Mesothelial cell of epicardium (in vitro differentiated cells): Measurements from ENCODE around the gene TREM1. TPM values are rescaled to one million over a fixed set of nuclear protein-coding genes. Genes with fewer than 3 reads are reported as not detected.
"Not testable (repeated sequence)": the region's sequence is repeated elsewhere in the genome, so short reads cannot be mapped to it uniquely, and the experiment has no call there.

Experiments used
- DNase-seq, 2 experiments: peaks; one replicate each; pipeline ENCODE4 v3.0.0; 2021; ENCODE audit warnings: low spot score in 2 of 2; ENCODE audit not compliant: unreplicated experiment in 2 of 2
- H3K27ac Mint-ChIP-seq: 2 replicates; pipeline ENCODE4 v1.8.0; 2021; ENCODE audit warnings: mixed read lengths
- H3K27me3 Mint-ChIP-seq: 2 replicates; pipeline ENCODE4 v1.8.0; 2021; ENCODE audit warnings: low read depth, mixed read lengths
- H3K36me3 Mint-ChIP-seq: 2 replicates; pipeline ENCODE4 v1.8.0; 2021; ENCODE audit warnings: mixed read lengths
- H3K4me1 Mint-ChIP-seq: 2 replicates; pipeline ENCODE4 v1.8.0; 2021; ENCODE audit warnings: mixed read lengths
- H3K4me3 Mint-ChIP-seq: 2 replicates; pipeline ENCODE4 v1.8.0; 2021; ENCODE audit warnings: mild to moderate bottlenecking, moderate library complexity, mixed read lengths
- H3K9me3 Mint-ChIP-seq: 2 replicates; pipeline ENCODE4 v1.8.0; 2021; ENCODE audit warnings: mixed read lengths
- total RNA-seq: library from RNA; stranded (reverse); gene quantifications from 3 replicates; pipeline ENCODE4 v1.2.1, GENCODE V29; 2021
- TF ChIP-seq, protein P1 (sequence below): fragments of 200-600 bp; sonication (generic); IDR thresholded peaks from one replicate; pipeline ENCODE4 v1.5.0; 2021; ENCODE audit warnings: antibody characterized with exemption; ENCODE audit not compliant: unreplicated experiment

The TREM1 gene
- total RNA-seq, 1 donor from 2014 or later: not detected

DNA sequence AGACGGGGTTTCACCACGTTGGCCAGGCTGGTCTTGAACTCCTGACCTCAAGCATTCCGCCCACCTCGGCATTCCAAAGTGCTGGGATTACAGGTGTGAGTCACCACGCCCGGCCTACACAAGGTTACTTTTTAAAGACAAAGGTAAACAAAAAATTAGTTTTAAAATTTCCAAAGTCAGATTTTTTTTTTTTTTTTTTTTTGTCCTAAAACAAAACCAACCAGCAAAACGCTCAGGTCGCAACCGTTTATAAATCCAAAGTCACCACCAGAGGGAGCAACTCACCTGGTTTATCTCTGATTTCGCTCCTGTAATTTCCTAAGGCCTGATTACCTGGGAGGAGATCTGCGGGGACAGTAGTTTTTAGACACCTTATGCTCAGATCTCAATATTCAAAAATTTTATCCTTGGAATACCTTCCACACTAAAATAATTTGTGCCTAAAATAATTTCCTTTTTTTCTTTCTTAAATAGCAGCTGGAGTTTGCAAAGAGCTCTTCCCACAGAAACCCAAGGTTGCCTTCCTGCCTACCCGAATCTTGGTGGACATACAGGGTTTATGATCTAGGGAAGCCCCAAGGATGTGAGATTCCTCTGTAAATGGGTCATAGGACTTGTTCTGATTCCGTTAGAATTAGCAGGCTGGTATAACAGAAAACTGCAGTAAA lies 19.8 kb upstream of the TREM1 start:
- TF ChIP-seq, protein P1, sequence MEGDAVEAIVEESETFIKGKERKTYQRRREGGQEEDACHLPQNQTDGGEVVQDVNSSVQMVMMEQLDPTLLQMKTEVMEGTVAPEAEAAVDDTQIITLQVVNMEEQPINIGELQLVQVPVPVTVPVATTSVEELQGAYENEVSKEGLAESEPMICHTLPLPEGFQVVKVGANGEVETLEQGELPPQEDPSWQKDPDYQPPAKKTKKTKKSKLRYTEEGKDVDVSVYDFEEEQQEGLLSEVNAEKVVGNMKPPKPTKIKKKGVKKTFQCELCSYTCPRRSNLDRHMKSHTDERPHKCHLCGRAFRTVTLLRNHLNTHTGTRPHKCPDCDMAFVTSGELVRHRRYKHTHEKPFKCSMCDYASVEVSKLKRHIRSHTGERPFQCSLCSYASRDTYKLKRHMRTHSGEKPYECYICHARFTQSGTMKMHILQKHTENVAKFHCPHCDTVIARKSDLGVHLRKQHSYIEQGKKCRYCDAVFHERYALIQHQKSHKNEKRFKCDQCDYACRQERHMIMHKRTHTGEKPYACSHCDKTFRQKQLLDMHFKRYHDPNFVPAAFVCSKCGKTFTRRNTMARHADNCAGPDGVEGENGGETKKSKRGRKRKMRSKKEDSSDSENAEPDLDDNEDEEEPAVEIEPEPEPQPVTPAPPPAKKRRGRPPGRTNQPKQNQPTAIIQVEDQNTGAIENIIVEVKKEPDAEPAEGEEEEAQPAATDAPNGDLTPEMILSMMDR: peak; percentile 84
- Mint-ChIP-seq H3K36me3 (no peaks in the 10 kb centered on the region), H3K4me3 (no peak overlapping the region), H3K27ac (no peak overlapping the region), H3K27me3 (peaks cover 44% of the 10 kb centered on the region), H3K9me3 (peaks cover 10% of the 10 kb centered on the region), H3K4me1 (no peaks in the 10 kb centered on the region)
- no peak for DNase-seq

DNA sequence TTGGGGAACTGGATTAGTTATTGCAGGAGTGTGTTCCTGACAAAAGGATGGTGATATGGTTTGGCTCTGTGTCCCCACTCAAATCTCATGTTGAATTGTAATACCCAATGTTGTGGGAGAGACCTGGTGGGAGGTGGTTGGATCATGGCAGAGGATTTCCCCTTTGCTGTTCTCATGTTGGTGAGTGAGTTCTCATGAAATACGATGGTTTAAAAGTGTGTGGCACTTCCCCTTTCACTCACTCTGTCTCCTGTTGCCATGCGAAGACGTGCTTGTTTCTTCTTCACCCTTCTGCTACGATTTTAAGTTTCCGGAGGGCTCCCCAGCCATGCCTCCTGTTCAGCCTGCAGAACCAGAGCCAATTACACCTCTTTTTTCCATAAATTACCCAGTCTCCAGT lies 16.2 kb upstream of the TREM1 start:
- H3K27me3 Mint-ChIP-seq: peaks cover 39% of the 10 kb centered on the region
- TF ChIP-seq, protein P1: no peak
- no peak overlapping the region for H3K4me3 Mint-ChIP-seq
- no peak for DNase-seq
- peaks cover 36% of the 10 kb centered on the region for H3K9me3 Mint-ChIP-seq
- H3K36me3 Mint-ChIP-seq: peaks cover 2% of the 10 kb centered on the region
- H3K4me1 Mint-ChIP-seq: no peaks in the 10 kb centered on the region
- no peak overlapping the region for H3K27ac Mint-ChIP-seq

DNA sequence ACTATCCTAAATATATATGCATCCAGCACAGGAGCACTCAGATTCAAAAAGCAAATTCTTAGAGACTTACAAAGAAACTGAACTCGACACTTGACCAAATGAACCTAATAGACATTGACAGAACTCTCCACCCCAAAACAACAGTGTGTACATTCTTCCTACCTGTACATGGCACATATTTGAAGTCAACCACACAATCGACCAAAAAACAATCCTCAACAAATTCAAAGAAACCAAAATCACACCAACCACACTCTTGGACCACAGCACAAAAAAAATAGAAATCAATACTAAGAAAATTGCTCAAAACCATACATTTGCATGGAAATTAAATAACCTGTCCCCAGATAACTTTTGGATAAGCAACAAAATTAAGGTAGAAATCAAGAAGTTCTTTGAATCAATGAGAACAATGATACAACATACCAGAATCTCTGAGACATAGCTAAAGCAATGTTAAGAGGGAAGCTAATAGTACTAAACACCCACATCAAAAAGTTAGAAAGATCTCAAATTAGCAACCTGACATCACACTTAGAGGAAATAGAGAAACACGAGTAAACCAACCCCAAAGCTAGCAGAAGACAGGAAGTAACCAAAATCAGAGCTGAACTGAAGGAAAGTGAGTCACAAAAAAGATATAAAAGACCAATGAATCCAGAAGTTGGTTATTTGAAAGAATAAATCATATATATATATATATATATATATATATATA lies 12.5 kb upstream of the TREM1 start:
- H3K9me3 Mint-ChIP-seq: peaks cover 50% of the 10 kb centered on the region
- TF ChIP-seq, protein P1: no peak
- H3K27ac Mint-ChIP-seq: no peak overlapping the region
- peaks cover 20% of the 10 kb centered on the region for H3K27me3 Mint-ChIP-seq
- peaks cover 2% of the 10 kb centered on the region for H3K36me3 Mint-ChIP-seq
- H3K4me3 Mint-ChIP-seq: no peak overlapping the region
- H3K4me1 Mint-ChIP-seq: no peaks in the 10 kb centered on the region
- no peak for DNase-seq

DNA sequence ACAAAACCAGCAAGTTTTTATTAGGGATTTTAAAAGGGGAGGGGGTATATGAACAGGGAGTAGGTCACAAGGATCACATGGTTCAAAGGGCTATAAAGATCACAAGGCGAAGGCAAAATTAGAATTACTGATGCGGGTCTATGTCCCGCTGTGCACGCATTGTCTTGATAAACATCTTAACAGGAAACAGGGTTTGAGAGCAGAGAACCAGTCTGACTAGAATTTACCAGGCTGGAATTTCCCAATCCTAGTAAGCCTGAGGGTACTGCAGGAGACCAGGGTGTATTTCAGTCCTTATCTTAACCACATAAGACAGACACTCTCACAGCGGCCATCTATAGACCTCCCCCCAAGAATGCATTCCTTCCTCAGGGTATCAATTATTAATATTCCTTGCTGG lies 10.8 kb upstream of the TREM1 start:
- H3K36me3 Mint-ChIP-seq, H3K27ac Mint-ChIP-seq, H3K4me3 Mint-ChIP-seq, H3K4me1 Mint-ChIP-seq, DNase-seq: not testable (repeated sequence)
- Mint-ChIP-seq H3K9me3 (peaks cover 49% of the 10 kb centered on the region), H3K27me3 (peaks cover 12% of the 10 kb centered on the region)

DNA sequence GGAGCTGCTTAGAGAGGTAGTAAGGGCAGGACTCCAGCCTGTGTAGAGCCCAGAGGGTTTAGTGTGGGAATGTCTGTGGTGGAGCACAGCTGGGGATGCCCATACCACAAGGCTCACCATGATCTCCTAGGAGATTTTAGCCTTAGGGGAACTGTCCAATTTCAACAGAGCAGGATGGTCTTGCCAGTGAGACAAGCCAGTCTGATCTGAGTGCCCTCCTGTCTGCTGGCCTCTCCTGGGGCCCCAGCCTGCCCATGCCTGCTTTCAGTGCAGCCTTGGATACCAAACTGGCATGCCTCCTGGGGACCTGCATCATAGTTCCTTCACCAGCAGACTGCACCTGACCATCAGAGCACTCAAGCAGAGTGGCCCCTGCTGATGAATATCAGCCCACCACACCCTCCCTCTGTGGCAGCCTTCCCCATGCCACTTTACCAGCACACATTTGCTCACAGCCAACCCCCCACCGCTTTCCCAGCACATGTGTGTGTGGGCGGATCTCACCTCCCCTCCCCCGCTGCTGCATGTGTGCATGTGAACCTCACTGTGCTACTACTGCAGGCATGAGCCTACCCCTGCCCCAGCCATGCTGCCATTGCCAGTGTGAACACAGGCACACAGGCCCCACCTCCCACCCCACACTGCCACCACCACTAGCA lies 7.9 kb upstream of the TREM1 start:
- Mint-ChIP-seq H3K27me3 (peaks cover 8% of the 10 kb centered on the region), H3K9me3 (peaks cover 30% of the 10 kb centered on the region), H3K27ac (no peak overlapping the region), H3K36me3 (peaks cover 2% of the 10 kb centered on the region), H3K4me1 (peaks cover 7% of the 10 kb centered on the region), H3K4me3 (no peak overlapping the region)
- DNase-seq: no peak
- TF ChIP-seq, protein P1: no peak

DNA sequence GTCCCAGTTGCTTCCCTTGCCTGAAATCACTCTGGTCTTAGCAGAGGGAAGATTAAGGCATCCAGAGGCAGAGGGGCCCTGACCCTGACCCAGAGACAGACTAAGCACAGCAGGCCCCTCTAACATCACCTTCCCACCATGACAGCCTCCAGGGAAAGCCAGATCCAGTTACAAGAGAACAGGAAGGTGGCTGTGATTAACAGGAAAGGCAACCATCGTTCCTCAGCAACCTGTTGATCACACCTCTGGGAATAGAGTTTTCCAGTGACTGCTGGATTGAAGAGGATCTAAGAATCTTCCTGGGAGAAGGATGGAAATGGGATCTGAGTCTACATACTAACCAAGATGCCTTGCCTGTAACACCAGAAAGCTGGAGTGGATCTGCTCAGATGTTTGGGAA lies 5.2 kb upstream of the TREM1 start:
- TF ChIP-seq, protein P1: no peak
- Mint-ChIP-seq H3K4me3 (no peak overlapping the region), H3K9me3 (peaks cover 10% of the 10 kb centered on the region), H3K36me3 (no peaks in the 10 kb centered on the region), H3K27ac (no peak overlapping the region), H3K4me1 (peaks cover 20% of the 10 kb centered on the region), H3K27me3 (peaks cover 3% of the 10 kb centered on the region)
- DNase-seq: no peak
